ENCODE measurements around the gene SAMD8.
"Not testable (repeated sequence)": the region's sequence is repeated elsewhere in the genome, so short reads cannot be mapped to it uniquely, and the experiment has no call there.

Gene SAMD8

GRCh38 chr10:75195035-75195763, 83.7 kb downstream of the SAMD8 start:
- DNase-seq (ENCODE audit: low read depth): no peak

GRCh38 chr10:75197066-75197465, 85.6 kb downstream of the SAMD8 start:
- no peak for DNase-seq (ENCODE audit: low read depth)

GRCh38 chr10:75197906-75198305, 86.5 kb downstream of the SAMD8 start:
- no peak for DNase-seq (ENCODE audit: low read depth)

- DNase-seq (ENCODE audit: low read depth): not testable (repeated sequence)
Measured at GRCh38 chr10:75199949-75200348, 88.5 kb downstream of the SAMD8 start.

GRCh38 chr10:75201793-75202307, 90.4 kb downstream of the SAMD8 start:
- DNase-seq (ENCODE audit: low read depth): no peak

GRCh38 chr10:75202321-75203045, 91.0 kb downstream of the SAMD8 start:
- no peak for DNase-seq (ENCODE audit: low read depth)

GRCh38 chr10:75203046-75203620, 91.7 kb downstream of the SAMD8 start:
- not testable (repeated sequence) for DNase-seq (ENCODE audit: low read depth)

GRCh38 chr10:75203724-75204123, 92.3 kb downstream of the SAMD8 start:
- DNase-seq (ENCODE audit: low read depth): no peak

GRCh38 chr10:75205908-75206307, 94.5 kb downstream of the SAMD8 start:
- DNase-seq (ENCODE audit: low read depth): no peak

- DNase-seq (ENCODE audit: low read depth): not testable (repeated sequence)
Measured at GRCh38 chr10:75206638-75207037, 95.2 kb downstream of the SAMD8 start.

- no peak for DNase-seq (ENCODE audit: low read depth)
Measured at GRCh38 chr10:75207079-75207856, 95.8 kb downstream of the SAMD8 start.

GRCh38 chr10:75207857-75208144, 96.3 kb downstream of the SAMD8 start:
- DNase-seq (ENCODE audit: low read depth): no peak

GRCh38 chr10:75208181-75208580, 96.7 kb downstream of the SAMD8 start:
- DNase-seq (ENCODE audit: low read depth): no peak

- DNase-seq (ENCODE audit: low read depth): no peak
Measured at GRCh38 chr10:75209086-75209920, 97.8 kb downstream of the SAMD8 start.

- peak; percentile 68 for DNase-seq (ENCODE audit: low read depth)
Measured at GRCh38 chr10:75209921-75210281, 98.4 kb downstream of the SAMD8 start.

- DNase-seq (ENCODE audit: low read depth): peak; percentile 94
Measured at GRCh38 chr10:75210282-75211006, 99.0 kb downstream of the SAMD8 start, which contains the start of gene VDAC2. Gene VDAC2 (plus strand): TSS chr10:75210796. CDS start chr10:75211159, 363 bp downstream.

- peak; percentile 26 for DNase-seq (ENCODE audit: low read depth)
Measured at GRCh38 chr10:75211007-75211691, 99.7 kb downstream of the SAMD8 start.

- DNase-seq (ENCODE audit: low read depth): no peak
Measured at GRCh38 chr10:75212343-75212742, 100.9 kb downstream of the SAMD8 start.

GRCh38 chr10:75220274-75220673, 108.8 kb downstream of the SAMD8 start:
- DNase-seq (ENCODE audit: low read depth): no peak

GRCh38 chr10:75221492-75221891, 110.0 kb downstream of the SAMD8 start:
- not testable (repeated sequence) for DNase-seq (ENCODE audit: low read depth)
